GM12872 (cell line): ENCODE results near the gene GJB6.

Experiments
- TF ChIP-seq, protein P1 (sequence below): IDR thresholded peaks from 3 replicates; pipeline ENCODE4 v1.5.1; 2011; ENCODE audit warnings: low read depth, mild to moderate bottlenecking, low read length, moderate library complexity; ENCODE audit not compliant: insufficient read depth

The GJB6 gene

DNA sequence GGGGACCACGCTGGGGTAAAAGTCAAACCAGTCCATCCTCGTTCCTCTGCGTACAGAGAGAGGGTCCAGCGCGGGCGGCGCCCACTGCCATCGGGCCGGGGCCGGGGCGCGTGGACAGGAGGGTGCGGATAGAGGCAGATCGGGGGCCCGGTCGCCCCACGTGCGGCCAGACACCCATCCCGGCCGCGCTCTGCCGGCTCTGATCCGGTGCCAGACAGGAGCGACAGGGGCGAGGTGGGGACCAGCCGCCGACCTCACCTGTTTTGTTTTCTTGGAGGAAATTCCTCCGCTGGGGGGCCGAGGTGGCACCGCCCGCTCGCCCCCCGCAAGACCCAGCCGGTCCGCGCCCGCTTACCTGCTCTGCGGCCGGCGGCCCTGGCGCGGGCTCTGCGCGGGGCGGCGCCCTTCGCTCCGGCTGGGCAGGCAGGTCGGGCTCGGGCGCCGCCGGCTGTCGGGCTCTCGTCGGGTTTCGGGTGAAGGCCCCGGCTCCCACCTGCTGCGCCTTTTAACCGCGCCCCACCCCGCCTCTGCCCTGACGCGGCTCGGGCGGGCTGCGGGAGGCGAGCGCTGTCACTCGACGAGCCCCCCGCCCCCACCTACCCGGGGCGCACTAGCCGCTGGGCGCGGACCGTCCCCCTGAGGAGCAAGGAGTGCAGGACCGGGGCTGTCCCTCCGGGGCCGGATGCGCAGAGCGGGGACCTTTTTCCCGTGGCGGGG lies at the start of gene GJB6:
GJB6 (minus strand) TSS at position 481 of the 717 bp plus-strand sequence. CDS start 8,839 bp downstream, outside the sequence.
- TF ChIP-seq, protein P1, sequence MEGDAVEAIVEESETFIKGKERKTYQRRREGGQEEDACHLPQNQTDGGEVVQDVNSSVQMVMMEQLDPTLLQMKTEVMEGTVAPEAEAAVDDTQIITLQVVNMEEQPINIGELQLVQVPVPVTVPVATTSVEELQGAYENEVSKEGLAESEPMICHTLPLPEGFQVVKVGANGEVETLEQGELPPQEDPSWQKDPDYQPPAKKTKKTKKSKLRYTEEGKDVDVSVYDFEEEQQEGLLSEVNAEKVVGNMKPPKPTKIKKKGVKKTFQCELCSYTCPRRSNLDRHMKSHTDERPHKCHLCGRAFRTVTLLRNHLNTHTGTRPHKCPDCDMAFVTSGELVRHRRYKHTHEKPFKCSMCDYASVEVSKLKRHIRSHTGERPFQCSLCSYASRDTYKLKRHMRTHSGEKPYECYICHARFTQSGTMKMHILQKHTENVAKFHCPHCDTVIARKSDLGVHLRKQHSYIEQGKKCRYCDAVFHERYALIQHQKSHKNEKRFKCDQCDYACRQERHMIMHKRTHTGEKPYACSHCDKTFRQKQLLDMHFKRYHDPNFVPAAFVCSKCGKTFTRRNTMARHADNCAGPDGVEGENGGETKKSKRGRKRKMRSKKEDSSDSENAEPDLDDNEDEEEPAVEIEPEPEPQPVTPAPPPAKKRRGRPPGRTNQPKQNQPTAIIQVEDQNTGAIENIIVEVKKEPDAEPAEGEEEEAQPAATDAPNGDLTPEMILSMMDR, result no peak

DNA sequence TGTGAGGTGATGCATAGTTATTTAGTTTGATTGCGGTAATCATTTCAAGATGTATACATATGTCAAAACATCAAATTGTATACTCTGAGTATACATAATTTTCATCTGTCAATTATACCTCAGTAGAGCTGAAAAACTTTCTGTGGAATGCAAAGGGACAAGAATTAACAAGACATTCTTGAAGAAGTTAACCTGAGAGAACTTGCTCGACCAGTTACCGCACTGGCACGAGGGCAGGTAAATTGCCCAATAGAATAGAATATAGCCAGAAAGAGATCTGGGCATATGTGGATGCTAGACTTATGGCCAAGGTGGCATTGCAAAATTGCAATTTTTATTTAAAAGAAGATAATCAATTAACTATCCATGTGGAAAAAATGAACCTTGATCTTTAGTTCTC lies 42.3 kb upstream of the GJB6 start:
- TF ChIP-seq, protein P1, result no peak

DNA sequence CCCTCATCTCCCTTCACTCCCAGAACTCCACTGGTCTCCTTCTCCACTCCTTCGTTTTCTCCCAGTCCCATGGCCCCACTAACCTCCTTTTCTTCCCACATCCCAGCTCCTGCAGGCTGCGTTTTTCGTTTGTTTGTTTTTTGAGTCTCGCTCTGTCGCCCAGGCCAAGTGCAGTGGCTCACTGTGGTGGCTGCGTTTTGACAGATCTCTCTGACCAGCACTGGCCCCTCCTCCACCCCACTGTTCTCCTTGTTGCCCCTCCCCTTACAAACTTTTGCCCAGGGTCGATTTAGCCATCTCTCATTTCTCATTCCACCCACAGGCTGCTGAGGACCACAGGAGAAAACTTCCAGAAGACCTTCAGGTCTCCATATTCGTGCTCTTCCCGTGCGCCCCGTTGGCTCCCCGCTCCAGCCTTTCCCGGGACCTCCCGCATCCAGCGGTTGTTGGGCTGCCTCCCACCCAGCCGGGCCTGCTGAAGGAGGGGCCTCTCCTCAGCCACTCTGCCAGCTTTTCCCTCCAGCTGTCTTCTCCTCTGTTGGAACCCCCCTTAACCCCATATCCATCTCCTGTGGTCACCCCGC lies 40.6 kb upstream of the GJB6 start:
- TF ChIP-seq, protein P1, result no peak

DNA sequence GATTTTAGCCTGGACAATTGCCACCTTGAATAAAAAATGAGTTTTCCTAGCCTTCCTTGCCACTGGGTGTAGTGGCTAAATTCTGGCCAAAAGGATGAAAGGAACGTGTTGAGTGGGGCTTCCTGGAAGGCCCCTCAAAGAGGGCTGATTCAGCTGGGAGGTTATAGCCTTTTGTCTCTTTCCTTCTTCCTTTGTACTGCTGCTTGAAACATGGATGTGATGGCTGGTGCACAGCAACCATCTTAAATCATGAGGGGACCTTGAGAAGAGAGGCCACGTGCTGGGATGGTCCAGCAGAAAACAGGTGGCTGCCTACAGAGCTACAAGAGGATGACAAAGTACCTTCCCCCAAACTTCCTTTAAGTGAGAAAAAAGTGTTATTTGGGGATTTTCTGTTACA lies 40.0 kb upstream of the GJB6 start:
- TF ChIP-seq, protein P1, result no peak

DNA sequence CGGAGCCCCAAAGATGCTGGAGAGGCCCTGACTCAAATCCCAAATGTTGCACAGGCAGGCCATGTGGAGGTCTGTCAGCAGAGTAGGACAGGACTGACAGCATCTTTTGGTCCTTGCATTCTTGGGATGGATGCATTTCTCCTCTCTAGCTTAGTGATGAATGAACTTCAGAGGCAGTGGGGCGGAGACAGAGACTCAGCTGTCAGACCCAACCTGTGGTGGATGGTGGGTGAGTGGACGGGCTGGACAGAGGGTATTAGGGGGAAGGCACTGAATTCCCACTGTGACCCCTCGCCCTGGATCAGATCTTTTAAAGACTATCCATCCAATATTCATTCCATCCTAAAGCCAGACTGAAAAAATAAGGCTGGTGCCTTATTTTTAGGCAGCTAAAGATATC lies 39.3 kb upstream of the GJB6 start:
- TF ChIP-seq, protein P1, result no peak

DNA sequence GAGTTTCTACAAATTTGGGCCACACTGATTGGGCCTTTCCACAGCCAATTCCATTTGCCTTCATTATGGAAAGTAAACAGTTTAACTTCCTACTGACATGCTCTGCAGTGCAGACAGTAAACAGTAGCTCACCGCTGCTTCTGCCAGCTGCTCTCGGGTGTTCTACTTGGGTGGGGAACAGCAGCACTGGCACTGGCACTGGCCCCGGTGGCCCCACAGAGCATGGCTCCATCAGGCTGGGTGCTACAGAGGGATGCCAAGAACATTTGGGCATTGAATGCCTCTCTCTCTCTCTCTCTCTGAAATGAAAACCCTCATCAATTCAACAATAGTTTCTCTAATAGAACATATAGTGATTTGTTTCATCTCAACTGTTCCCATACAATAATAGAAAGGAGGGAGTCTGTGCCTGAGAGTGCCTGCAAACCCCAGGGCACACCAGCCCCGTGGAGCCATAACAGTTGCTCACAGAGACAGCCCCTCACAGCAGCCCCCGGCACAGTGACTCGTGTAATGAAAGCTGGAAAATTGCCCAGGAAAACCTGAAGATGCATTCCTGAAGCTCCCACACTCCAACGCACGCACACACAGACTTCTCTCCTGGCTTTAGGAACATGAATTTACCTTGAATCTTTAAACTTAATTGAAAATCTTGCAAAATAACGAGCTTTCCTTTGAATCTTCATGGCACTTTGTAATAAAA lies 38.2 kb upstream of the GJB6 start:
- TF ChIP-seq, protein P1, result no peak

DNA sequence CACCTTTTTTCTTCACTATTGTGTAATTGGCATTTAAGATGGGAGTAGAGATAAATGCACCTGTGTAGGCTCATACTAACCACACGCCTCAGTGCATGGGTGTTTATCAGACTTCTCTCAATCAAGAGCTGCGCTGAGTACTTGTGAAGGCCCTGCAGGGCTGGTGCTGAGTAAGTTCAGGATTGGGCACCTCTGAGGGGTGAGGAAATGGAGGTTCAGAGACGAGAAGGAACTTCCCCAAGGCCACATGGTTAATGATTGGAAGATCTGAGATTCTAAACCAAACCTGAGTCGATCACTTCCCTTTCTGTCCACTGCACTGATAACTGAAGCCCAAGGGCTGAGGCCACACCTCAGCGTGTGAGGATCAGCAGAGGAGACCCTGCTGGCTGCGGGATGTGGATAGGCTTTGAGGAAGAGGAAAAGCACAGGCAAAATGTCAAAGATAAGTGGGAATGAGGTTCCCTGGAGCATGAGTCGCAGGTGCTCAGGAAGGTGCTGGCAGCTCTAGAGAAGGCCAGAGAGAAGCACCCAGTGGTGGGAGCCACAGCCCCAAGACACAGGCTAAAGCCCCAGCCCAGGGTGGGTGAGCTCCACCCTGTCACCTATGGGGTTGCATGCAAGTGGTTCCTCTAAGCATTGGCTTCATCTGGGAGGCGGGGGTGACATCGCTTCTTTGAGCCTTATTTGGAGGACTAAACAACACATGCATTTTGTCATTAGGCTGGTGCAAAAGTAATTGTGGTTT lies 32.3 kb upstream of the GJB6 start:
- TF ChIP-seq, protein P1, result peak; percentile 24; the same call in 1 of the 3 replicates
